Measurements from ENCODE around the gene CD79A.

DNA sequence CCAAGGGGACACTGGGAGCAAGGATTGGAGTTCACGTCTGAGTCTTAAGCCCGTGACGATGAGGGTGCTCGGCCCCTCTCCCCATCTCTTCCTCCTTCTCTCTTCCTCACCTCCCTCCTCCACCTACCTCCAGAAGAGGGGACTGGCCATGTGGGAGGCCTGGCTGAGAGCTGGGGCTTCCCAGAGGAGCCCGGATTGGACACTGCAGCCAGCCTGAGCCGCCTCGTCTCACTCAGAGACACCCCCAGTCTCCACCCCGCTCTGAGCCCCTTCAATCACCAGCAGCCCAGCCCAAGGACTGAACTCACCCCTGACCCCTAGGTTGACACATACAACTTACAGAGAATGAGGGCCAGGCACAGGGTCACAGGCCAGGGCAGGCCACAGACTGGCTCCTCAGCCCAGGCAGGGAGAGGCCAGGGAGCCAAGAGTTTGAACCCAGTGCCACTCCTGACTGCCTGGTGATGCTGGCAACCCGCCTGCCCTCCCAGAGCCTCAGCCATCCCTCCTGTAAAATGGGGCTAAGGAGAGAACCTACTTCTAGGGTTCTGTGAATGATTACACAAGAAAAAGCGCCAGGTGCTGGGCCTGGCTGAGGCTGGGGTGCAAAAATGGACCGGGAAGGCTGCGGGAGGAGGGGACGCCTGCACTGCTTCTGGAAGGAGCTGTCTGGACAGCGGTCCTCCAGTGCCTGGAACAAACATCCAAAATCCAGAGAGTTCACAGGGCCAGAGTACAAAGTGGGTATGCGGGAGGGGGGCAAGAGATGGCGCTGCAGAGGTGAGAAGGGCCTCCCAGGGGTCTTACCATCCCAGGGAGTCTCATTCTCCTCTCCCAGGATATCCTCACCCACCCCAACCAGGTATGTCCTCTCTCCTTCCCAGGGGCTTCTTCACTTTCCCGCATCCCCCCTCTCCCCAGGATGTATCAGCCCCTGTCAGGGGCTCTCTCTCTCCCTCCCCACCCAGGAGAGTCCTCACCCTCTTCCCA is 1.1 kb downstream of the CD79A start:
- TF ChIP-seq SIN3A (IDR thresholded peaks at IDR 0.05; ENCODE audit: borderline replicate concordance, insufficient read depth, low read length) (no peak), POLR2AphosphoS5 (IDR thresholded peaks at IDR 0.05; ENCODE audit: low read depth, low read length) (no peak), TAF1 (IDR thresholded peaks at IDR 0.05; ENCODE audit: borderline replicate concordance, insufficient read depth, low read length) (no peak)
- TF ChIP-seq, protein P1, sequence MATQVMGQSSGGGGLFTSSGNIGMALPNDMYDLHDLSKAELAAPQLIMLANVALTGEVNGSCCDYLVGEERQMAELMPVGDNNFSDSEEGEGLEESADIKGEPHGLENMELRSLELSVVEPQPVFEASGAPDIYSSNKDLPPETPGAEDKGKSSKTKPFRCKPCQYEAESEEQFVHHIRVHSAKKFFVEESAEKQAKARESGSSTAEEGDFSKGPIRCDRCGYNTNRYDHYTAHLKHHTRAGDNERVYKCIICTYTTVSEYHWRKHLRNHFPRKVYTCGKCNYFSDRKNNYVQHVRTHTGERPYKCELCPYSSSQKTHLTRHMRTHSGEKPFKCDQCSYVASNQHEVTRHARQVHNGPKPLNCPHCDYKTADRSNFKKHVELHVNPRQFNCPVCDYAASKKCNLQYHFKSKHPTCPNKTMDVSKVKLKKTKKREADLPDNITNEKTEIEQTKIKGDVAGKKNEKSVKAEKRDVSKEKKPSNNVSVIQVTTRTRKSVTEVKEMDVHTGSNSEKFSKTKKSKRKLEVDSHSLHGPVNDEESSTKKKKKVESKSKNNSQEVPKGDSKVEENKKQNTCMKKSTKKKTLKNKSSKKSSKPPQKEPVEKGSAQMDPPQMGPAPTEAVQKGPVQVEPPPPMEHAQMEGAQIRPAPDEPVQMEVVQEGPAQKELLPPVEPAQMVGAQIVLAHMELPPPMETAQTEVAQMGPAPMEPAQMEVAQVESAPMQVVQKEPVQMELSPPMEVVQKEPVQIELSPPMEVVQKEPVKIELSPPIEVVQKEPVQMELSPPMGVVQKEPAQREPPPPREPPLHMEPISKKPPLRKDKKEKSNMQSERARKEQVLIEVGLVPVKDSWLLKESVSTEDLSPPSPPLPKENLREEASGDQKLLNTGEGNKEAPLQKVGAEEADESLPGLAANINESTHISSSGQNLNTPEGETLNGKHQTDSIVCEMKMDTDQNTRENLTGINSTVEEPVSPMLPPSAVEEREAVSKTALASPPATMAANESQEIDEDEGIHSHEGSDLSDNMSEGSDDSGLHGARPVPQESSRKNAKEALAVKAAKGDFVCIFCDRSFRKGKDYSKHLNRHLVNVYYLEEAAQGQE (IDR thresholded peaks at IDR 0.05; ENCODE audit: insufficient read depth in 1 of 2, low read depth in 2 of 2, low read length in 2 of 2) = no peak

Measured in PFSK-1 (cell line).